ENCODE data around the gene EDRF1. TPM values are rescaled to one million over a fixed set of nuclear protein-coding genes. Genes with fewer than 3 reads are reported as not detected.

The EDRF1 gene
- polyA plus RNA-seq, 1 donor (not counting 4 experiments of a cell fraction or from before 2014, with no cell fraction given), result 20.4 TPM

GRCh38 chr10:125795128-125795527, 75.6 kb downstream of the EDRF1 start:
- FAIRE-seq (no peak), DNase-seq (ENCODE audit: low read depth, low spot score) (no peak)
- Histone ChIP-seq H3K9me1 (ENCODE audit: control insufficient read depth, extremely low read depth, insufficient read depth, low read length) (no peaks in the 10 kb centered on the region), H3K4me1 (ENCODE audit: control insufficient read depth, extremely low read depth, insufficient read depth, low read length) (no peaks in the 10 kb centered on the region), H3K4me2 (ENCODE audit: control insufficient read depth, extremely low read depth, insufficient read depth, low read depth, low read length) (no peak overlapping the region), H3K4me3 (ENCODE audit: control insufficient read depth in 2 of 3, extremely low read depth in 1 of 3, insufficient read depth in 2 of 3, low read depth in 1 of 3, low read length in 3 of 3) (no peak overlapping the region), H3K27me3 (ENCODE audit: control insufficient read depth, extremely low read depth, insufficient read depth, low read length) (no peaks in the 10 kb centered on the region), H2AFZ (ENCODE audit: control insufficient read depth, low read length) (no peak overlapping the region), H4K20me1 (ENCODE audit: control insufficient read depth, extremely low read depth, insufficient read depth, low read length) (no peaks in the 10 kb centered on the region), H3K9me3 (ENCODE audit: control insufficient read depth, low read depth, low read length) (no peaks in the 10 kb centered on the region), H3K27ac (ENCODE audit: control insufficient read depth, insufficient read depth, low read length) (no peak overlapping the region), H3K9ac (ENCODE audit: control insufficient read depth, extremely low read depth, insufficient read depth, low read length) (no peak overlapping the region), H3K79me2 (ENCODE audit: control insufficient read depth, insufficient read depth, low read length) (no peaks in the 10 kb centered on the region), H3K36me3 (ENCODE audit: control insufficient read depth in 2 of 2, extremely low read depth in 1 of 2, insufficient read depth in 2 of 2, low read length in 2 of 2) (peaks cover 6 to 26% of the 10 kb centered on the region in 2 experiments)
- dilution Hi-C loops (cut with MboI; ENCODE audit: extremely low pct_ligation_motif_present, low sequenced_read_pairs), result no loop called here
- TF ChIP-seq CTCF (optimal IDR thresholded peaks at IDR 0.05 in 1 of 3, IDR thresholded peaks at IDR 0.05 in 1 of 3, conservative IDR thresholded peaks at IDR 0.05 in 1 of 3; ENCODE audit: extremely low read depth in 1 of 3, insufficient read depth in 2 of 3, low read length in 3 of 3) (no peak), EZH2 (IDR thresholded peaks at IDR 0.05; ENCODE audit: low read length) (no peak)

GRCh38 chr10:125795637-125796190, 76.2 kb downstream of the EDRF1 start:
- TF ChIP-seq EZH2 (IDR thresholded peaks at IDR 0.05; ENCODE audit: low read length), result no peak
- TF ChIP-seq CTCF (optimal IDR thresholded peaks at IDR 0.05 in 1 of 3, IDR thresholded peaks at IDR 0.05 in 1 of 3, conservative IDR thresholded peaks at IDR 0.05 in 1 of 3; ENCODE audit: extremely low read depth in 1 of 3, insufficient read depth in 2 of 3, low read length in 3 of 3), result no peak
- peaks cover 6 to 26% of the 10 kb centered on the region in 2 experiments for H3K36me3 ChIP-seq (ENCODE audit: control insufficient read depth in 2 of 2, extremely low read depth in 1 of 2, insufficient read depth in 2 of 2, low read length in 2 of 2)
- no peak overlapping the region for H2AFZ ChIP-seq (ENCODE audit: control insufficient read depth, low read length)
- no peaks in the 10 kb centered on the region for H3K9me3 ChIP-seq (ENCODE audit: control insufficient read depth, low read depth, low read length)
- no peaks in the 10 kb centered on the region for H3K79me2 ChIP-seq (ENCODE audit: control insufficient read depth, insufficient read depth, low read length)
- H3K4me1 ChIP-seq (ENCODE audit: control insufficient read depth, extremely low read depth, insufficient read depth, low read length), result no peaks in the 10 kb centered on the region
- dilution Hi-C loops (cut with MboI; ENCODE audit: extremely low pct_ligation_motif_present, low sequenced_read_pairs), result no loop called here
- no peaks in the 10 kb centered on the region for H4K20me1 ChIP-seq (ENCODE audit: control insufficient read depth, extremely low read depth, insufficient read depth, low read length)
- H3K9ac ChIP-seq (ENCODE audit: control insufficient read depth, extremely low read depth, insufficient read depth, low read length), result no peak overlapping the region
- no peak overlapping the region for H3K4me3 ChIP-seq (ENCODE audit: control insufficient read depth in 2 of 3, extremely low read depth in 1 of 3, insufficient read depth in 2 of 3, low read depth in 1 of 3, low read length in 3 of 3)
- H3K27ac ChIP-seq (ENCODE audit: control insufficient read depth, insufficient read depth, low read length), result no peak overlapping the region
- no peak overlapping the region for H3K4me2 ChIP-seq (ENCODE audit: control insufficient read depth, extremely low read depth, insufficient read depth, low read depth, low read length)
- FAIRE-seq (no peak), DNase-seq (ENCODE audit: low read depth, low spot score) (no peak)
- no peaks in the 10 kb centered on the region for H3K27me3 ChIP-seq (ENCODE audit: control insufficient read depth, extremely low read depth, insufficient read depth, low read length)
- H3K9me1 ChIP-seq (ENCODE audit: control insufficient read depth, extremely low read depth, insufficient read depth, low read length), result no peaks in the 10 kb centered on the region

All from keratinocyte (primary cell).